Measurements from ENCODE around the gene CACNB1. TPM values are rescaled to one million over a fixed set of nuclear protein-coding genes. Genes with fewer than 3 reads are reported as not detected.
A peak's percentile ranks its signal among the peaks of the same experiment; 100 is the strongest.

CACNB1 gene
- total RNA-seq, 1 donor from 2014 or later = 13.8 TPM

GRCh38 chr17:39236450-39236927 is 39.0 kb upstream of the CACNB1 start:
- H3K9me3 Mint-ChIP-seq (ENCODE audit: low read depth) = no peaks in the 10 kb centered on the region
- H3K4me3 Mint-ChIP-seq (ENCODE audit: low read depth) = no peak overlapping the region
- no peak for DNase-seq (ENCODE audit: low spot score, unreplicated experiment)
- H3K27ac Mint-ChIP-seq = no peak overlapping the region
- no peak for TF ChIP-seq CTCF (IDR thresholded peaks at IDR 0.05; ENCODE audit: unreplicated experiment)
- H3K27me3 Mint-ChIP-seq = peaks cover 38% of the 10 kb centered on the region
- no peaks in the 10 kb centered on the region for H3K4me1 Mint-ChIP-seq (ENCODE audit: low read depth)
- no peaks in the 10 kb centered on the region for H3K36me3 Mint-ChIP-seq (ENCODE audit: insufficient read depth)

GRCh38 chr17:39235555-39236449 is 38.3 kb upstream of the CACNB1 start:
- Mint-ChIP-seq H3K36me3 (ENCODE audit: insufficient read depth) (no peaks in the 10 kb centered on the region), H3K27ac (no peak overlapping the region), H3K9me3 (ENCODE audit: low read depth) (no peaks in the 10 kb centered on the region), H3K4me3 (ENCODE audit: low read depth) (no peak overlapping the region), H3K4me1 (ENCODE audit: low read depth) (no peaks in the 10 kb centered on the region), H3K27me3 (peaks cover 43% of the 10 kb centered on the region)
- TF ChIP-seq CTCF (IDR thresholded peaks at IDR 0.05; ENCODE audit: unreplicated experiment) = peak; percentile 72
- DNase-seq (ENCODE audit: low spot score, unreplicated experiment) = no peak

- peak; percentile 43 for DNase-seq (ENCODE audit: low spot score, unreplicated experiment)
- peak; percentile 67 for TF ChIP-seq CTCF (IDR thresholded peaks at IDR 0.05; ENCODE audit: unreplicated experiment)
- Mint-ChIP-seq H3K27me3 (peaks cover 54% of the 10 kb centered on the region), H3K27ac (no peak overlapping the region), H3K4me3 (ENCODE audit: low read depth) (no peak overlapping the region), H3K9me3 (ENCODE audit: low read depth) (no peaks in the 10 kb centered on the region), H3K4me1 (ENCODE audit: low read depth) (no peaks in the 10 kb centered on the region), H3K36me3 (ENCODE audit: insufficient read depth) (no peaks in the 10 kb centered on the region)
Measured at GRCh38 chr17:39231591-39232551, 34.4 kb upstream of the CACNB1 start.

GRCh38 chr17:39231091-39231561 is 33.7 kb upstream of the CACNB1 start:
- Mint-ChIP-seq H3K4me1 (ENCODE audit: low read depth) (no peaks in the 10 kb centered on the region), H3K36me3 (ENCODE audit: insufficient read depth) (no peaks in the 10 kb centered on the region), H3K9me3 (ENCODE audit: low read depth) (no peaks in the 10 kb centered on the region), H3K27me3 (peaks cover 59% of the 10 kb centered on the region), H3K27ac (no peak overlapping the region), H3K4me3 (ENCODE audit: low read depth) (no peak overlapping the region)
- TF ChIP-seq CTCF (IDR thresholded peaks at IDR 0.05; ENCODE audit: unreplicated experiment) = no peak
- no peak for DNase-seq (ENCODE audit: low spot score, unreplicated experiment)

- no peak for DNase-seq (ENCODE audit: low spot score, unreplicated experiment)
- no peak overlapping the region for H3K4me3 Mint-ChIP-seq (ENCODE audit: low read depth)
- peaks cover 2% of the 10 kb centered on the region for H3K4me1 Mint-ChIP-seq (ENCODE audit: low read depth)
- H3K9me3 Mint-ChIP-seq (ENCODE audit: low read depth) = no peaks in the 10 kb centered on the region
- H3K36me3 Mint-ChIP-seq (ENCODE audit: insufficient read depth) = no peaks in the 10 kb centered on the region
- no peak for TF ChIP-seq CTCF (IDR thresholded peaks at IDR 0.05; ENCODE audit: unreplicated experiment)
- peaks cover 59% of the 10 kb centered on the region for H3K27me3 Mint-ChIP-seq
- H3K27ac Mint-ChIP-seq = no peak overlapping the region
Measured at GRCh38 chr17:39230361-39230760, 32.9 kb upstream of the CACNB1 start.
